ENCODE data around the gene RP9. TPM values are rescaled to one million over a fixed set of nuclear protein-coding genes. Genes with fewer than 3 reads are reported as not detected.

The RP9 gene
- total and polyA plus RNA-seq, 9 of the 15 experiments (the other 6 are each of a cell fraction or from before 2014, with no cell fraction given): 10.7 to 44.8 (median 33.4) TPM

DNA sequence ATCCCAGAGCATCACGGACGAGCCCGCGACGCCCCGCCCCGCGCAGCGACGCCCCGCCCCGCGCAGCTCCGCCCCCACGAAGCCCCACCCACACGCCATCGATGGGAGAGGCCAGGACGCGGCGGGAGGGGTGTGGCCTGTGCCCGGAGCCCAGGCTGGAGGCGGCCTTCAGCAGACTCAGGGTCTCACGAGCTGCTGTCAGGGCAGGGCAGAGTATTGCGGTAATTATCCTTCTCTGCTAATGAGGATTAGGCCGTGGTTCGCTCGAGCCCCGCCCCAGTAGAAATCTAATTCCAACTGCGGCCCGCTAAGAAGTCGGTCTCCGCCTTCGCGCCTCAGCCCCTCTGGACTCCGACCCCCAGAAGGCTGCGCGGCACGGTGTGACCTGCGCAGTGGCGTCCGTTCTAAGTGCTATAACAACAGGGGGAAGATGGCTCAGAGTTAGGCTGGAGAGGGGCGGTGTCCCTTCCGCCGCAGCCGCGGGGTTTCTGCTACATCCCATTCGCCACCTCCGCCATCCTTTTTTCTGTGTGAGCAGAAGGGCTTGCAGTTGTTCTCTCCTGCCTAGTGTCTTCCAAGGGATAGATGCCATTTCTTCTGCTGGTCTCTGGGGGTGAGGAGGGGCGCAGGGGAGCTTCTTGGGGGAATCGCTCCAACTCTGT lies 46.3 kb downstream of the RP9 start:
- H3K9ac ChIP-seq (ENCODE audit: insufficient read depth in 1 of 2, low read depth in 2 of 2, low read length in 2 of 2): peak overlapping the region; percentile 85 to 99
- no peak for TF ChIP-seq U2AF2 (optimal IDR thresholded peaks at IDR 0.05; ENCODE audit: low read depth, low read length)
- no peak for TF ChIP-seq ESRRA (IDR thresholded peaks at IDR 0.05; ENCODE audit: borderline replicate concordance, low read depth)
- peak; percentile 95 to 96 for TF ChIP-seq NRF1 (conservative IDR thresholded peaks at IDR 0.05 in 1 of 2, IDR thresholded peaks at IDR 0.05 in 1 of 2)
- TF ChIP-seq KLF1 (tag; IDR thresholded peaks at IDR 0.05): peak; percentile 93; the same call in 1 of the 2 replicates
- peak; percentile 67 for TF ChIP-seq CTBP1 (IDR thresholded peaks at IDR 0.05; ENCODE audit: borderline replicate concordance)
- no peak for TF ChIP-seq ZNF184 (CRISPR knock-in tag; IDR thresholded peaks at IDR 0.05)
- 0 out of 2 replicates have a peak, but pooled peaks have one; percentile 42 for TF ChIP-seq HBP1 (CRISPR knock-in tag; IDR thresholded peaks at IDR 0.05)
- no peak for TF ChIP-seq ZNF23 (CRISPR knock-in tag; IDR thresholded peaks at IDR 0.05)
- TF ChIP-seq ZNF696 (CRISPR knock-in tag; conservative IDR thresholded peaks at IDR 0.05): no peak
- TF ChIP-seq ZNF232 (CRISPR knock-in tag; IDR thresholded peaks at IDR 0.05): 0 out of 2 replicates have a peak, but pooled peaks have one; percentile 41
- TF ChIP-seq ZNF609 (CRISPR knock-in tag; IDR thresholded peaks at IDR 0.05; ENCODE audit: borderline replicate concordance): no peak
- TF ChIP-seq LCOR (CRISPR knock-in tag; IDR thresholded peaks at IDR 0.05): peak; percentile 74; the same call in 1 of the 2 replicates
- 0 out of 2 replicates have a peak, but pooled peaks have one; percentile 14 for TF ChIP-seq ATF1 (CRISPR knock-in tag; IDR thresholded peaks at IDR 0.05)
- TF ChIP-seq ATF1 (tag; IDR thresholded peaks at IDR 0.05): peak; percentile 53
- TF ChIP-seq HDAC1 (IDR thresholded peaks at IDR 0.05): peak in 1 of 2 experiments; percentile 81; a peak in 2 of 4 replicates

More for the DNA sequence above, 46.3 kb downstream of the RP9 start:
- peak overlapping the region; percentile 100 for H2AFZ ChIP-seq (ENCODE audit: low read depth, low read length)
- peaks cover 47% of the 10 kb centered on the region for H3K79me2 ChIP-seq (ENCODE audit: control insufficient read depth, insufficient read depth, low read length)
- FAIRE-seq: peak; percentile 93
- H3K27me3 ChIP-seq (ENCODE audit: control insufficient read depth in 2 of 2, insufficient read depth in 2 of 2, low read length in 2 of 2): no peaks in the 10 kb centered on the region
- H3K4me3 ChIP-seq: peak overlapping the region; percentile 90
- H3K9me3 ChIP-seq (replicated peaks; ENCODE audit: control insufficient read depth, insufficient read depth, low read depth, low read length): no peaks in the 10 kb centered on the region; the same call in none of the 2 replicates
- peaks cover 24% of the 10 kb centered on the region; the same call in 2 of the 3 replicates for H3K36me3 ChIP-seq (ENCODE audit: control insufficient read depth, insufficient read depth, low read length)
- peaks cover 7 to 20% of the 10 kb centered on the region in 2 experiments; a peak in 3 of 5 replicates for H3K4me1 ChIP-seq (replicated peaks in 1 of 2; ENCODE audit: control insufficient read depth in 2 of 2, insufficient read depth in 2 of 2, low read length in 2 of 2)
- in situ Hi-C loops (cut with MboI) (no loop called here), intact Hi-C loops (cut with micrococcal nuclease) (loop anchor here (5.0 to 10.0 kb wide), 3 partner anchors 106 to 568 kb away; partner anchors contain the start of genes AVL9, FKBP9 and LSM5)
- peak overlapping the region; percentile 94 for H3K27ac ChIP-seq (ENCODE audit: extremely low read depth, low read depth, low read length)
- ChIA-PET POLR2A (interaction anchor here (0.5 to 3.0 kb wide), 14 partner anchors 10 to 427 kb away, joined by 3 to 33 read pairs (median 3); no protein-coding TSS in a partner anchor), CTCF (ENCODE audit: low intra/inter-chr PET ratio) (no interaction called here)
- H4K20me1 ChIP-seq (replicated peaks; ENCODE audit: control insufficient read depth, insufficient read depth, low read length): 0 out of 2 replicates have a peak, but pooled peaks cover 9% of the 10 kb centered on the region
- BruUV-seq (replicated peaks): no TSS peak
- ATAC-seq: peak; percentile 96
- peak overlapping the region; percentile 82 for H3K4me2 ChIP-seq (ENCODE audit: insufficient read depth, low read length)
- DNase-seq (ENCODE audit: extremely low read depth in 1 of 4, low spot score in 3 of 4): peak; percentile 95 to 97 (median 96)
- H3K9me1 ChIP-seq (ENCODE audit: control insufficient read depth, insufficient read depth, low read length): no peaks in the 10 kb centered on the region
- WGBS (ENCODE audit: insufficient coverage, low coverage, missing lambda C conversion rate): 2% methylated on average over 38 of the region's 50 CpGs
